ENCODE measurements around the gene PALMD. TPM values are rescaled to one million over a fixed set of nuclear protein-coding genes. Genes with fewer than 3 reads are reported as not detected.

Gene PALMD
- total and polyA plus RNA-seq, 2 experiments from 2014 or later, result 14.0 to 18.5 TPM

- no peak overlapping the region for H2AFZ ChIP-seq
- H3K4me2 ChIP-seq, result no peak overlapping the region
- TF ChIP-seq EZH2 (IDR thresholded peaks at IDR 0.05; ENCODE audit: borderline replicate concordance), result no peak
- no peak for TF ChIP-seq EZH2phosphoT487 (IDR thresholded peaks at IDR 0.05; ENCODE audit: low read depth, severe bottlenecking, unreplicated experiment)
- TF ChIP-seq CTCF (IDR thresholded peaks at IDR 0.05; ENCODE audit: poor library complexity), result no peak
- no peaks in the 10 kb centered on the region for H3K27me3 ChIP-seq
- DNase-seq (ENCODE audit: low spot score), result no peak
- no peaks in the 10 kb centered on the region for H3K79me2 ChIP-seq
- no peak overlapping the region for H3K27ac ChIP-seq
- H3K4me1 ChIP-seq (ENCODE audit: insufficient read depth), result peaks cover 8% of the 10 kb centered on the region
- WGBS (ENCODE audit: low lambda C conversion rate, missing lambda C conversion rate), result 89% methylated on average over 1 of the region's 1 CpG
- H4K20me1 ChIP-seq (ENCODE audit: insufficient read depth, poor library complexity, severe bottlenecking), result no peaks in the 10 kb centered on the region
- H3K4me3 ChIP-seq, result no peak overlapping the region
- no peaks in the 10 kb centered on the region for H3K9me2 ChIP-seq (replicated peaks; ENCODE audit: insufficient read depth)
- no peaks in the 10 kb centered on the region for H3K9me3 ChIP-seq (ENCODE audit: low read depth)
- H3K36me3 ChIP-seq (replicated peaks; ENCODE audit: insufficient read depth, low read depth), result no peaks in the 10 kb centered on the region
Observed at GRCh38 chr1:99643021-99643779, 2.7 kb upstream of the PALMD start.

GRCh38 chr1:99644279-99645004, 1.5 kb upstream of the PALMD start:
- DNase-seq (ENCODE audit: low spot score), result no peak
- H3K79me2 ChIP-seq, result no peaks in the 10 kb centered on the region
- TF ChIP-seq EZH2 (IDR thresholded peaks at IDR 0.05; ENCODE audit: borderline replicate concordance) (no peak), CTCF (IDR thresholded peaks at IDR 0.05; ENCODE audit: poor library complexity) (no peak), EZH2phosphoT487 (IDR thresholded peaks at IDR 0.05; ENCODE audit: low read depth, severe bottlenecking, unreplicated experiment) (no peak)
- H3K27me3 ChIP-seq, result no peaks in the 10 kb centered on the region
- H3K9me3 ChIP-seq (ENCODE audit: low read depth), result no peaks in the 10 kb centered on the region
- H3K4me2 ChIP-seq, result peak overlapping the region; percentile 79
- WGBS (ENCODE audit: low lambda C conversion rate, missing lambda C conversion rate), result 87% methylated on average over 2 of the region's 2 CpGs
- no peaks in the 10 kb centered on the region for H3K9me2 ChIP-seq (replicated peaks; ENCODE audit: insufficient read depth)
- no peak overlapping the region for H2AFZ ChIP-seq
- H4K20me1 ChIP-seq (ENCODE audit: insufficient read depth, poor library complexity, severe bottlenecking), result no peaks in the 10 kb centered on the region
- no peak overlapping the region for H3K27ac ChIP-seq
- H3K4me3 ChIP-seq, result no peak overlapping the region
- H3K4me1 ChIP-seq (ENCODE audit: insufficient read depth), result peaks cover 8% of the 10 kb centered on the region
- H3K36me3 ChIP-seq (replicated peaks; ENCODE audit: insufficient read depth, low read depth), result no peaks in the 10 kb centered on the region

DNA sequence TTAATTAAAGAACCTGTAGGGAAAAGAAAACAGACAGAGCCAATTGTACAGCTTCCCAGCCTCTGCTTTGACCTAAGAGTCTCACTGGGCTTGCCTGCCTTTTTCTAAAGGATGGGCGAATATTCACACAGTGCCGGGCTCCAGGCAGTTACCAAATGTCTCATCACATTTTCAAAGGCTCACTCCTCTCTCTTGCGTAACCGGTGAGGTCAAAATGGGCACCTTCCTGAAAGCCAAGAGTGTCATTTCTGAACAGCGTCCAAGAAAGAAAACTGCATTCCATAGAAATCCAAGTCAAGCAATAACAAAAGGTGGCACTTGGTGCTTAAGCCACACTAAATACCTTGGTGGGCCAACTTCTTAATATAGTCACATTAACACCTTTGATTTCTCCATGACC, 710 bp upstream of the PALMD start:
- H3K4me1 ChIP-seq (ENCODE audit: insufficient read depth), result peaks cover 8% of the 10 kb centered on the region
- H3K36me3 ChIP-seq (replicated peaks; ENCODE audit: insufficient read depth, low read depth), result no peaks in the 10 kb centered on the region
- WGBS (ENCODE audit: low lambda C conversion rate, missing lambda C conversion rate), result 64% methylated on average over 5 of the region's 5 CpGs
- peak overlapping the region; percentile 75 for H3K27ac ChIP-seq
- no peaks in the 10 kb centered on the region for H3K9me3 ChIP-seq (ENCODE audit: low read depth)
- no peaks in the 10 kb centered on the region for H4K20me1 ChIP-seq (ENCODE audit: insufficient read depth, poor library complexity, severe bottlenecking)
- peak overlapping the region; percentile 79 for H3K4me2 ChIP-seq
- no peak for TF ChIP-seq CTCF (IDR thresholded peaks at IDR 0.05; ENCODE audit: poor library complexity)
- TF ChIP-seq EZH2 (IDR thresholded peaks at IDR 0.05; ENCODE audit: borderline replicate concordance), result no peak
- no peak for TF ChIP-seq EZH2phosphoT487 (IDR thresholded peaks at IDR 0.05; ENCODE audit: low read depth, severe bottlenecking, unreplicated experiment)
- H3K9me2 ChIP-seq (replicated peaks; ENCODE audit: insufficient read depth), result no peaks in the 10 kb centered on the region
- no peaks in the 10 kb centered on the region for H3K27me3 ChIP-seq
- H2AFZ ChIP-seq, result peak overlapping the region; percentile 70
- H3K4me3 ChIP-seq, result no peak overlapping the region
- H3K79me2 ChIP-seq, result no peaks in the 10 kb centered on the region
- DNase-seq (ENCODE audit: low spot score), result peak; percentile 21

All from hepatocyte (in vitro differentiated cells).